ENCODE data around the gene SLC2A9. TPM values are rescaled to one million over a fixed set of nuclear protein-coding genes. Genes with fewer than 3 reads are reported as not detected.

Gene SLC2A9
- total and polyA plus RNA-seq, 2 donors (not counting 1 experiment from before 2014, with no cell fraction given) = 2.3 to 3.9 TPM

GRCh38 chr4:10023050-10023419, 1.7 kb upstream of the SLC2A9 start:
- no peaks in the 10 kb centered on the region for H3K27me3 ChIP-seq (ENCODE audit: control insufficient read depth, insufficient read depth, low read length)
- no peak for DNase-seq (ENCODE audit: low read depth in 2 of 2)
- H3K36me3 ChIP-seq (ENCODE audit: control insufficient read depth, insufficient read depth, low read length) = no peaks in the 10 kb centered on the region
- H3K4me2 ChIP-seq (ENCODE audit: extremely low read depth, insufficient read depth, low read length) = no peak overlapping the region
- H3K9ac ChIP-seq (ENCODE audit: insufficient read depth, low read length) = no peak overlapping the region
- peaks cover 4% of the 10 kb centered on the region for H3K4me1 ChIP-seq (ENCODE audit: control insufficient read depth, extremely low read depth, insufficient read depth, low read length)
- H3K27ac ChIP-seq (ENCODE audit: insufficient read depth, low read length) = no peak overlapping the region
- no peaks in the 10 kb centered on the region for H3K9me3 ChIP-seq (ENCODE audit: control insufficient read depth, insufficient read depth, low read depth, low read length)
- no peak overlapping the region for H2AFZ ChIP-seq (ENCODE audit: low read length)
- no peak overlapping the region for H3K4me3 ChIP-seq (replicated peaks in 1 of 4; ENCODE audit: control extremely low read depth in 1 of 4, insufficient read depth in 1 of 4, low read depth in 3 of 4, low read length in 4 of 4)
- H3K79me2 ChIP-seq (ENCODE audit: control insufficient read depth, insufficient read depth, low read length) = no peaks in the 10 kb centered on the region
- TF ChIP-seq EZH2 (IDR thresholded peaks at IDR 0.05; ENCODE audit: low read length, missing control alignments) = no peak
- no peak for TF ChIP-seq CTCF (conservative IDR thresholded peaks at IDR 0.05 in 1 of 2, IDR thresholded peaks at IDR 0.05 in 1 of 2; ENCODE audit: low read depth in 1 of 2, low read length in 2 of 2)
- no peaks in the 10 kb centered on the region for H4K20me1 ChIP-seq (ENCODE audit: control insufficient read depth, extremely low read depth, insufficient read depth, low read length)

- DNase-seq (ENCODE audit: low read depth in 2 of 2) = no peak
- Histone ChIP-seq H3K36me3 (ENCODE audit: control insufficient read depth, insufficient read depth, low read length) (no peaks in the 10 kb centered on the region), H3K9ac (ENCODE audit: insufficient read depth, low read length) (no peak overlapping the region), H4K20me1 (ENCODE audit: control insufficient read depth, extremely low read depth, insufficient read depth, low read length) (no peaks in the 10 kb centered on the region), H3K27me3 (ENCODE audit: control insufficient read depth, insufficient read depth, low read length) (no peaks in the 10 kb centered on the region), H3K4me1 (ENCODE audit: control insufficient read depth, extremely low read depth, insufficient read depth, low read length) (peaks cover 4% of the 10 kb centered on the region), H2AFZ (ENCODE audit: low read length) (no peak overlapping the region), H3K4me2 (ENCODE audit: extremely low read depth, insufficient read depth, low read length) (no peak overlapping the region), H3K4me3 (replicated peaks in 1 of 4; ENCODE audit: control extremely low read depth in 1 of 4, insufficient read depth in 1 of 4, low read depth in 3 of 4, low read length in 4 of 4) (no peak overlapping the region), H3K27ac (ENCODE audit: insufficient read depth, low read length) (no peak overlapping the region), H3K9me3 (ENCODE audit: control insufficient read depth, insufficient read depth, low read depth, low read length) (no peaks in the 10 kb centered on the region), H3K79me2 (ENCODE audit: control insufficient read depth, insufficient read depth, low read length) (no peaks in the 10 kb centered on the region)
- no peak for TF ChIP-seq CTCF (conservative IDR thresholded peaks at IDR 0.05 in 1 of 2, IDR thresholded peaks at IDR 0.05 in 1 of 2; ENCODE audit: low read depth in 1 of 2, low read length in 2 of 2)
Measured at GRCh38 chr4:10022346-10023049, 1.2 kb upstream of the SLC2A9 start.

- H3K27ac ChIP-seq (ENCODE audit: insufficient read depth, low read length) = no peak overlapping the region
- no peaks in the 10 kb centered on the region for H3K27me3 ChIP-seq (ENCODE audit: control insufficient read depth, insufficient read depth, low read length)
- DNase-seq (ENCODE audit: low read depth in 2 of 2) = no peak
- no peaks in the 10 kb centered on the region for H3K79me2 ChIP-seq (ENCODE audit: control insufficient read depth, insufficient read depth, low read length)
- no peaks in the 10 kb centered on the region for H4K20me1 ChIP-seq (ENCODE audit: control insufficient read depth, extremely low read depth, insufficient read depth, low read length)
- H3K4me1 ChIP-seq (ENCODE audit: control insufficient read depth, extremely low read depth, insufficient read depth, low read length) = peaks cover 4% of the 10 kb centered on the region
- no peak overlapping the region for H3K9ac ChIP-seq (ENCODE audit: insufficient read depth, low read length)
- H3K4me3 ChIP-seq (replicated peaks in 1 of 4; ENCODE audit: control extremely low read depth in 1 of 4, insufficient read depth in 1 of 4, low read depth in 3 of 4, low read length in 4 of 4) = no peak overlapping the region
- H3K4me2 ChIP-seq (ENCODE audit: extremely low read depth, insufficient read depth, low read length) = no peak overlapping the region
- H3K36me3 ChIP-seq (ENCODE audit: control insufficient read depth, insufficient read depth, low read length) = no peaks in the 10 kb centered on the region
- H3K9me3 ChIP-seq (ENCODE audit: control insufficient read depth, insufficient read depth, low read depth, low read length) = no peaks in the 10 kb centered on the region
- no peak for TF ChIP-seq CTCF (conservative IDR thresholded peaks at IDR 0.05 in 1 of 2, IDR thresholded peaks at IDR 0.05 in 1 of 2; ENCODE audit: low read depth in 1 of 2, low read length in 2 of 2)
- no peak for TF ChIP-seq EZH2 (IDR thresholded peaks at IDR 0.05; ENCODE audit: low read length, missing control alignments)
- no peak overlapping the region for H2AFZ ChIP-seq (ENCODE audit: low read length)
Measured at GRCh38 chr4:10021653-10022023, 341 bp upstream of the SLC2A9 start.
